Liver (tissue), 9 donors: ENCODE results near the gene HIP1. TPM values are rescaled to one million over a fixed set of nuclear protein-coding genes. Genes with fewer than 3 reads are reported as not detected.

Source experiments
- DNase-seq: peaks from one replicate; pipeline ENCODE4 v3.0.0-alpha.2; 2017; ENCODE audit warnings: low spot score
- H3K27ac ChIP-seq, 2 donors: one replicate each; pipeline ENCODE4 v1.7.0; 2013; ENCODE audit warnings: inconsistent platforms in 2 of 2, low read length in 2 of 2, control low read depth in 1 of 2, low read depth in 1 of 2, mild to moderate bottlenecking in 1 of 2
- H3K27me3 ChIP-seq, 4 donors: one replicate each; pipeline versions ENCODE4 v1.6.1 to v1.7.0; 2013; ENCODE audit warnings: low read length in 3 of 4, inconsistent platforms in 1 of 4, mild to moderate bottlenecking in 1 of 4, moderate library complexity in 1 of 4; ENCODE audit not compliant: control insufficient read depth in 4 of 4, insufficient read depth in 4 of 4
- H3K36me3 ChIP-seq, 4 donors: one replicate each; pipeline versions ENCODE4 v1.6.1 to v1.7.0; 2013; ENCODE audit warnings: low read length in 3 of 4, mild to moderate bottlenecking in 3 of 4, low read depth in 1 of 4, moderate library complexity in 1 of 4; ENCODE audit not compliant: control insufficient read depth in 4 of 4, insufficient read depth in 3 of 4
- H3K4me1 ChIP-seq, 4 donors: one replicate each; pipeline versions ENCODE4 v1.6.1 to v1.7.0; 2013; ENCODE audit warnings: low read length in 3 of 4, mild to moderate bottlenecking in 3 of 4, moderate library complexity in 1 of 4; ENCODE audit not compliant: control insufficient read depth in 4 of 4, insufficient read depth in 4 of 4
- H3K4me3 ChIP-seq, 3 donors: one replicate each; pipeline versions ENCODE4 v1.6.1 to v1.7.0; 2013; ENCODE audit warnings: low read length in 3 of 3, control low read depth in 1 of 3, low read depth in 1 of 3, mild to moderate bottlenecking in 1 of 3
- H3K9ac ChIP-seq, 2 donors: one replicate each; pipeline ENCODE4 v1.7.0; 2013; ENCODE audit warnings: low read length in 2 of 2, mild to moderate bottlenecking in 2 of 2, moderate library complexity in 2 of 2, control low read depth in 1 of 2, low read depth in 1 of 2
- H3K9me3 ChIP-seq, 4 donors: one replicate each; pipeline versions ENCODE4 v1.6.1 to v1.7.0; 2013; ENCODE audit warnings: low read length in 3 of 4; ENCODE audit not compliant: control insufficient read depth in 4 of 4
- ATF3 ChIP-seq: IDR thresholded peaks from 2 replicates; pipeline ENCODE4 v1.6.1; 2016; ENCODE audit warnings: antibody characterized with exemption
- CTCF ChIP-seq: fragments of 150-350 bp; IDR thresholded peaks from 2 replicates; pipeline ENCODE4 v1.5.1; 2017; ENCODE audit warnings: improper control_type of control experiment, low read depth, low read length; ENCODE audit not compliant: missing input control
- EGR1 ChIP-seq, 2 donors: IDR thresholded peaks; 2 replicates each; pipeline ENCODE4 v1.6.1; 2016 to 2018; ENCODE audit warnings: antibody characterized with exemption in 2 of 2, low read depth in 2 of 2
- FOXA1 ChIP-seq: IDR thresholded peaks from 2 replicates; pipeline ENCODE4 v1.6.1; 2016; ENCODE audit warnings: antibody characterized with exemption
- FOXA2 ChIP-seq: IDR thresholded peaks from 2 replicates; pipeline ENCODE4 v1.6.1; 2016; ENCODE audit warnings: antibody characterized with exemption
- GABPA ChIP-seq, 2 donors: IDR thresholded peaks in 1 of 2; conservative IDR thresholded peaks in 1 of 2; 2 replicates each; pipeline ENCODE4 v1.6.1; 2016; ENCODE audit warnings: antibody characterized with exemption in 2 of 2, mild to moderate bottlenecking in 1 of 2, moderate library complexity in 1 of 2
- HNF4A ChIP-seq, 2 donors: conservative IDR thresholded peaks; 2 replicates each; pipeline ENCODE4 v1.6.1; 2016; ENCODE audit warnings: antibody characterized with exemption in 2 of 2, mild to moderate bottlenecking in 2 of 2
- HNF4G ChIP-seq: IDR thresholded peaks from 2 replicates; pipeline ENCODE4 v1.6.1; 2016; ENCODE audit warnings: antibody characterized with exemption
- MAX ChIP-seq: IDR thresholded peaks from 2 replicates; pipeline ENCODE4 v1.6.1; 2016; ENCODE audit warnings: antibody characterized with exemption
- NR2F2 ChIP-seq: IDR thresholded peaks from 2 replicates; pipeline ENCODE4 v1.6.1; 2016; ENCODE audit warnings: antibody characterized with exemption
- RAD21 ChIP-seq, 2 donors: IDR thresholded peaks; 2 replicates each; pipeline ENCODE4 v1.6.1; 2016; ENCODE audit warnings: antibody characterized with exemption in 2 of 2, mild to moderate bottlenecking in 2 of 2
- REST ChIP-seq: IDR thresholded peaks from 2 replicates; pipeline ENCODE4 v1.6.1; 2016; ENCODE audit warnings: antibody characterized with exemption, mild to moderate bottlenecking
- RXRA ChIP-seq, 2 donors: IDR thresholded peaks; 2 replicates each; pipeline ENCODE4 v1.6.1; 2017 to 2018; ENCODE audit warnings: antibody characterized with exemption in 2 of 2, mild to moderate bottlenecking in 1 of 2
- SP1 ChIP-seq: IDR thresholded peaks from 2 replicates; pipeline ENCODE4 v1.6.1; 2018; ENCODE audit warnings: antibody characterized with exemption, mild to moderate bottlenecking
- TAF1 ChIP-seq: conservative IDR thresholded peaks from 2 replicates; pipeline ENCODE4 v1.6.1; 2016; ENCODE audit warnings: antibody characterized with exemption, mild to moderate bottlenecking
- YY1 ChIP-seq: IDR thresholded peaks from 2 replicates; pipeline ENCODE4 v1.6.1; 2016; ENCODE audit warnings: antibody characterized with exemption, mild to moderate bottlenecking
- ZBTB33 ChIP-seq: IDR thresholded peaks from 2 replicates; pipeline ENCODE4 v1.6.1; 2016; ENCODE audit warnings: antibody characterized with exemption
- WGBS: extraction: QIAGEN DNeasy Blood & Tissue Kit; methylation state at CpG from one replicate; pipeline ENCODE4 v1.1.7; 2013; 5-methylcytosine and 5-hydroxymethylcytosine counted together
- polyA plus RNA-seq, 2 donors: library from polyadenylated mRNA; stranded (reverse) in 1 of 2; unstranded in 1 of 2; fragments of 200-250 nt in 1 of 2; fragments of >200 nt in 1 of 2; fragmentation: Nextera tagmentation in 1 of 2; extraction: Ambion mirVana in 1 of 2; gene quantifications; one replicate each; pipeline versions ENCODE4 v1.2.1 to v1.2.3, GENCODE V29; 2013 to 2015
- total RNA-seq, 2 donors: library from RNA; depleted of rRNA; stranded (reverse); fragments of >200 nt; gene quantifications; one replicate each; pipeline ENCODE4 v1.2.3, GENCODE V29; 2014
- donor health status: healthy.
- donor health status: healthy.
- donor health status: healthy.
- donor health status: healthy.
- donor health status: healthy.

HIP1 gene
- total and polyA plus RNA-seq, 4 donors = 3.8 to 13.6 (median 7.8) TPM

GRCh38 chr7:75536491-75536890, 202.2 kb downstream of the HIP1 start:
- no peak for DNase-seq
- WGBS = 98% methylated on average over 4 of the region's 4 CpGs
- Histone ChIP-seq H3K9me3 (no peaks in the 10 kb centered on the region), H3K4me3 (no peak overlapping the region), H3K36me3 (peaks cover 6 to 45% (median 28%) of the 10 kb centered on the region in 4 donors), H3K9ac (no peak overlapping the region), H3K27ac (no peak overlapping the region), H3K4me1 (no peaks in the 10 kb centered on the region), H3K27me3 (no peaks in the 10 kb centered on the region)
- TF ChIP-seq FOXA1 (no peak), NR2F2 (no peak), HNF4G (no peak), TAF1 (no peak), RAD21 (IDR thresholded peaks at IDR 0.05) (no peak), RXRA (IDR thresholded peaks at IDR 0.05) (no peak), CTCF (no peak), SP1 (no peak), YY1 (no peak)

GRCh38 chr7:75534727-75535307, 203.9 kb downstream of the HIP1 start:
- DNase-seq = no peak
- Histone ChIP-seq H3K4me1 (no peaks in the 10 kb centered on the region), H3K4me3 (no peak overlapping the region), H3K9me3 (no peaks in the 10 kb centered on the region), H3K27me3 (no peaks in the 10 kb centered on the region), H3K9ac (no peak overlapping the region), H3K36me3 (peaks cover 3 to 34% (median 25%) of the 10 kb centered on the region in 4 donors), H3K27ac (no peak overlapping the region)
- no peak for TF ChIP-seq RXRA (IDR thresholded peaks at IDR 0.05)
- no peak for TF ChIP-seq TAF1
- no peak for TF ChIP-seq RAD21 (IDR thresholded peaks at IDR 0.05)
- TF ChIP-seq NR2F2 = no peak
- TF ChIP-seq MAX = no peak
- TF ChIP-seq YY1 = no peak
- no peak for TF ChIP-seq REST
- TF ChIP-seq HNF4A (conservative IDR thresholded peaks at IDR 0.05) = no peak
- TF ChIP-seq SP1 = no peak
- TF ChIP-seq ZBTB33 = no peak
- TF ChIP-seq GABPA (IDR thresholded peaks at IDR 0.05 in 1 of 2, conservative IDR thresholded peaks at IDR 0.05 in 1 of 2) = no peak
- TF ChIP-seq HNF4G = no peak
- no peak for TF ChIP-seq FOXA2
- no peak for TF ChIP-seq ATF3
- TF ChIP-seq EGR1 (IDR thresholded peaks at IDR 0.05; ENCODE audit: low read depth in 2 of 2) = no peak
- TF ChIP-seq FOXA1 = no peak
- no peak for TF ChIP-seq CTCF
- WGBS = 81% methylated on average over 8 of the region's 8 CpGs
